Memory B cell (primary cell): ENCODE data around the gene VTI1A.
A peak's percentile ranks its signal among the peaks of the same experiment; 100 is the strongest.
"Not testable (repeated sequence)": the region's sequence is repeated elsewhere in the genome, so short reads cannot be mapped to it uniquely, and the experiment has no call there.

Experiments used
- ATAC-seq: fragments of 150-1000 bp; cut with Tn5 transposase; 2 replicates; pipeline ENCODE4 v1.10.0; 2021; ENCODE audit warnings: low read depth, mild to moderate bottlenecking, moderate library complexity
- DNase-seq, 2 donors: peaks; one replicate each; pipeline ENCODE4 v3.0.0; 2022; ENCODE audit warnings: low spot score in 2 of 2
- H3K27ac Mint-ChIP-seq: one replicate; pipeline ENCODE4 v1.8.0; 2022; ENCODE audit warnings: mild to moderate bottlenecking, moderate library complexity, mixed read lengths
- H3K27me3 Mint-ChIP-seq: one replicate; pipeline ENCODE4 v1.8.0; 2022; ENCODE audit warnings: mixed read lengths
- H3K36me3 Mint-ChIP-seq: one replicate; pipeline ENCODE4 v1.8.0; 2022; ENCODE audit warnings: mild to moderate bottlenecking, mixed read lengths
- H3K4me1 Mint-ChIP-seq: one replicate; pipeline ENCODE4 v1.8.0; 2022; ENCODE audit warnings: mixed read lengths
- H3K4me3 Mint-ChIP-seq: one replicate; pipeline ENCODE4 v1.8.0; 2022; ENCODE audit warnings: mild to moderate bottlenecking, moderate library complexity, mixed read lengths
- H3K9me3 Mint-ChIP-seq: one replicate; pipeline ENCODE4 v1.8.0; 2022; ENCODE audit warnings: mixed read lengths

Gene VTI1A

GRCh38 chr10:112433136-112433535 lies 13.9 kb upstream of the VTI1A start:
- Mint-ChIP-seq H3K36me3 (peaks cover 12% of the 10 kb centered on the region), H3K4me3 (no peak overlapping the region), H3K27ac (peak overlapping the region; percentile 9), H3K4me1 (peaks cover 6% of the 10 kb centered on the region), H3K9me3 (no peaks in the 10 kb centered on the region), H3K27me3 (no peaks in the 10 kb centered on the region)
- ATAC-seq (no peak), DNase-seq (no peak)

DNA sequence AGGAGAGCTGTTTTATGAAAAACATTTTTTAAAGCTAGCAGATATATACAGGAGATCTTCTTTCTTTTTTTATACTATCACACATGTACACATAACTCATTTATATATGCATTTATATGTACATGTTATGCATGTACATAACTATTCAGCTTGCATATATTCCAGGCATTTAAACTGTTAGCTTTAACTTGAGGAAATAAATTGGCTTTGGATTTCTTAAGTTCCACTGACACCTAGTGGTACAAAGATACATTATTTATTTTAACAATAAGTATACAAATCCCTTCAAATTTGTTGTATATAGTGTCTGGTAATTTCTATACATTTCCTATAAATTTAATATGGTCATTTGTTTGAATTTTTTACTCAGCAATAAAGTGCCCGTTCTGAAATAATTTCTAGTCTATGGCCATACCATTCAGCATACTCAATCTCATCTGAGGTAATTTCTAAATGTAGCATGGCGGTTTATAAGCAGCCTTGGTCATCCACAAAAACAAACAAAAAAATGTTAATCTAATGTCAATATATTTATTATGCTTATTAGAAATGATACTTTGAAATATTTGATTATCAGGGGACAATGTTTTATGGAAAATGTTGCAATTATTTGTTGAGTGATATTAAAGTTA lies 11.9 kb upstream of the VTI1A start:
- Mint-ChIP-seq H3K27me3 (no peaks in the 10 kb centered on the region), H3K36me3 (peaks cover 11% of the 10 kb centered on the region), H3K4me1 (no peaks in the 10 kb centered on the region), H3K27ac (no peak overlapping the region), H3K9me3 (no peaks in the 10 kb centered on the region), H3K4me3 (no peak overlapping the region)
- ATAC-seq (no peak), DNase-seq (no peak)

GRCh38 chr10:112438356-112438755 lies 8.7 kb upstream of the VTI1A start:
- H3K9me3 Mint-ChIP-seq: no peaks in the 10 kb centered on the region
- no peak for ATAC-seq
- peaks cover 16% of the 10 kb centered on the region for H3K36me3 Mint-ChIP-seq
- H3K27ac Mint-ChIP-seq: no peak overlapping the region
- no peak for DNase-seq
- H3K27me3 Mint-ChIP-seq: no peaks in the 10 kb centered on the region
- no peak overlapping the region for H3K4me3 Mint-ChIP-seq
- H3K4me1 Mint-ChIP-seq: peaks cover 6% of the 10 kb centered on the region

GRCh38 chr10:112441520-112441919 lies 5.5 kb upstream of the VTI1A start:
- Mint-ChIP-seq H3K4me3 (no peak overlapping the region), H3K27ac (no peak overlapping the region)

DNA sequence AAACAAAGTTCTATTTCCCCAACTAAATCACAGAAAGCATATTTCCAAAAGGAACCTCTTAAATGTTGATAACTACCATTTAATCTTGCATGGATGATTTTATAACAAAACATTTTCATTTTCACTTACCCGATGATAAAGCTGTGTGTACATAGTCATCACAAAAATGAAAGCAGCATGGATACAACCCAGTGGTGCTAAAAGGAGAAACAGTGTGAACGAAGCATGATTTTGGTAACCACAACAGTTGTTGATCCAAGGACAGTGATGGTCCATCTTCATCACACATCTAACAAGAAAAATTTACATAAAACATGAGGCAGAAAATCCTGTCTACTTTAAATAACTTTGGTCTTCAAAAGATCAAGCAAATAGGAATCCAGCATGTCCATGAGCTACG lies 5.0 kb upstream of the VTI1A start:
- no peak overlapping the region for H3K4me3 Mint-ChIP-seq
- ATAC-seq (no peak), DNase-seq (no peak)
- H3K4me1 Mint-ChIP-seq: peaks cover 16% of the 10 kb centered on the region
- H3K36me3 Mint-ChIP-seq: peaks cover 8% of the 10 kb centered on the region
- no peaks in the 10 kb centered on the region for H3K27me3 Mint-ChIP-seq
- no peaks in the 10 kb centered on the region for H3K9me3 Mint-ChIP-seq
- H3K27ac Mint-ChIP-seq: peak overlapping the region; percentile 68

More at GRCh38 chr10:112441520-112441919, 5.5 kb upstream of the VTI1A start:
- Mint-ChIP-seq H3K9me3 (no peaks in the 10 kb centered on the region), H3K4me1 (peaks cover 16% of the 10 kb centered on the region), H3K36me3 (peaks cover 8% of the 10 kb centered on the region), H3K27me3 (no peaks in the 10 kb centered on the region)
- DNase-seq: no peak
- ATAC-seq: no peak

DNA sequence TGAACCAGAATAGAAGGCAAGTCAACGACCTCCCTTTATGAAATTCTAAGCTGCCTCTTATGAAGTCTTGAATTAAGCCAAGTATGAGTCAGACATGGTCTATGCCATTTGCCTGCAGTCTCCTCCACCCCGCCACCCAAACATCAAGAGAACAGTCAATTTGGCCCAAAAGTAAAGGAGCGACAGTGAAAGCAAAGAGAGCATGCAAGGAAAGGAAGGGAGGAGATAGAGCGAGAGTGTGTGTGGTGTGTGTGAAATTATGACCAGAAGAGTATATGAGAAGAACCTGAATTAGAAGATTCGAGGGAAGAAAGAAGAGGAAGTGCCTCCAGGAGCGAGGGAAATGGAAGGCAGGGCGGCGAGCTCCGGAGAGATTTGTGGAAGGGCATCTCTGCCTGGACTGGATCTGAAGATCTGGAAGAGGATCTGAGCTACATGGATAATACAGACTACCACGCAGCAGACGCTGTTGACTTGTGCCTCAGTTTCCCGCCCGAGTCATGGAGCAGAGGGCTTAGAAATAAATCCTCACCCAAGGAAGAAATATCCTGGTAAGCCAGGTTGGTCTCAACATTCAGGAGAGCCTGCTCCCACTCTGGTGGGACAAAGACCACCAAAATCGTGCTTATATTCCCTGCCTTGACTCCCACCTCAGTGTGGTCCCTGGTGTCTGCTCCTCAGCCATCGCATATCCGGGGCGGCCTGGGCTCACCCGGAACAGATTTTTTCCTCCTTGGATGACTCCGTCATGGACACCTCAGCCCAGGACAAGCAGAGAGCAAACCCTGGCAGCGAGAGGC lies 760 bp upstream of the VTI1A start:
- peak overlapping the region; percentile 97 for H3K4me3 Mint-ChIP-seq
- peaks cover 28% of the 10 kb centered on the region for H3K4me1 Mint-ChIP-seq
- no peaks in the 10 kb centered on the region for H3K27me3 Mint-ChIP-seq
- peaks cover 5% of the 10 kb centered on the region for H3K36me3 Mint-ChIP-seq
- H3K27ac Mint-ChIP-seq: peak overlapping the region; percentile 98
- no peaks in the 10 kb centered on the region for H3K9me3 Mint-ChIP-seq
- ATAC-seq (no peak), DNase-seq (no peak)

DNA sequence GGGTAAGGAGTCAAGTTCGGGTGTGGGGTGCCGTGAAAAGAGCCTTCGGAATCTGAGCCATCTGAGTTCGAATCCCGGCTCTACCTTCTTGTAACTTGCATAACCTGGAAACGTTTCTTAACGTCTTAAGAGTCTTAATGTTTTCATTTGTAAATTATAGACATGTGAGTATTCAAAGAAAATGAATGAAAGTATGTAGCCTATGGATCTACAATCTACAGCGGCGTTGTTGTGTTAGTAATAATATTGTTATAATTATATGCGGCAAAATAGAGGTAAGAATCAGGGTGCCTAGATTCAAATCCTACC lies 559 bp downstream of the VTI1A start:
- DNase-seq (no peak), ATAC-seq (no peak)
- Mint-ChIP-seq H3K9me3 (no peaks in the 10 kb centered on the region), H3K4me1 (peaks cover 25% of the 10 kb centered on the region), H3K27ac (peak overlapping the region; percentile 98), H3K27me3 (no peaks in the 10 kb centered on the region), H3K36me3 (peaks cover 3% of the 10 kb centered on the region), H3K4me3 (peak overlapping the region; percentile 97)

DNA sequence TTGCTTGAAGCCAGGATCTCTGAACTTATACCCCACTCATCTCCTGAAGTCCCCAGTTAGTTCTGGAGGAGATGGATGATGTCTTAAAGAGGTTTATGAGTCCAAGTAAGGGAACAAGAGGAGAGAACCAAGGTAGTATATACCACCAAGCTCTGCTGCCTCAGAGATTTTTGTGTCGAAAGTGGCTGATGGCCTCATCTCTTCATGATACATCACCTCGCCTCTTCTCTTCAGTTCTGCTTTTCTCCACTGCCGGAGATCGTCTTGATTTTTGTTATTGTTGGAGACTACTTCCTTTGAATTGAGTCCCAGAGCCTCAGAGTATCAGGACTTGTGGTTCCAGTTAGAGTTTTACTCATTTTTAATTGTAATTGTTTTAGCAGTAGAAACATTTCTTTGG lies 1.9 kb downstream of the VTI1A start:
- no peaks in the 10 kb centered on the region for H3K27me3 Mint-ChIP-seq
- no peak for ATAC-seq
- no peaks in the 10 kb centered on the region for H3K9me3 Mint-ChIP-seq
- H3K36me3 Mint-ChIP-seq: peaks cover 2% of the 10 kb centered on the region
- peaks cover 28% of the 10 kb centered on the region for H3K4me1 Mint-ChIP-seq
- H3K27ac Mint-ChIP-seq: peak overlapping the region; percentile 38
- DNase-seq: no peak
- H3K4me3 Mint-ChIP-seq: peak overlapping the region; percentile 27

DNA sequence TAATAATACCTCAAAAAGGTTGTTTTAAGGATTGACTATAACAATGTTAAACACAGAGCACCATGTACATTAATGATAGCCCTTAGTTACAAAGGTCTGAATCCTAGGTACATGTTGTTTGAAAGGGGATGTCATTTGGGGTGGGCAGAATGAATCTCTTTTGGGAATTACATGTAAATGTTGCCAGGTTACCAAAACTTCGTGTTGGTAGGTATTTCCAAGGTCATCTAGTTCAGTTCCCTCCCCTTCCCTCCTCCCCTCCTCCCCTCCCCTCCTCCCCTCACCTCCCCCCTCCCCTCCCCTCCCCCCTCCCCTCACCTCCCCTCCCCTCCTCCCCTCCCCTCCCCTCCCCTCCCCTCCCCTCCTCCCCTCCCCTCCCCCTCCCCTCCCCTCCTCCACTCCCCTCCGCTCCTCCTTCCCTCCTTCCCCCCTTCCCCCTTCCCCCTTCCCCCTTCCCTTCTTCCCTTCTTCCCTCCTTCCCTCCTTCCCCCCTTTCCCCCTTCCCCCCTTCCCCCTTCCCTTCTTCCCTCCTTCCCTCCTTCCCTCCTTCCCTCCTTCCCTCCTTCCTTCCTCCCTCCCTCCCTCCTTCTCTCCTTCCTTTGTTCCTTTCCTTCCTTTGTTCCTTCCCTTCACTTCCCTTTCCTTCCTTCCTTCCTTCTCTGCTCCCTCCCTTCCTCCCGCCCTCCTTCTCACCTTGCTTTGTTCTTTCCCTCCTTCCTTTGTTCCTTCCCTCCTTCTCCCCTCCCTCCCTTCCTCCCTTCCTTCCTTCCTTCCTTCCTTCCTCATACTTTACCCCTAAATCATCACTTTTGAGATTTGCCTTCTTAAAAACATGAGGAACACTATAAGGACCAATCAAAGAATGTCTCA lies 8.1 kb downstream of the VTI1A start:
- DNase-seq: no peak
- Mint-ChIP-seq H3K4me1 (peaks cover 15% of the 10 kb centered on the region), H3K27ac (no peak overlapping the region), H3K27me3 (no peaks in the 10 kb centered on the region), H3K4me3 (no peak overlapping the region), H3K9me3 (no peaks in the 10 kb centered on the region), H3K36me3 (peaks cover 2% of the 10 kb centered on the region)
- ATAC-seq: no peak

GRCh38 chr10:112456533-112456932 lies 9.5 kb downstream of the VTI1A start:
- DNase-seq: no peak
- peak; percentile 49 for ATAC-seq
- Mint-ChIP-seq H3K4me1 (peaks cover 12% of the 10 kb centered on the region), H3K4me3 (no peak overlapping the region), H3K27ac (no peak overlapping the region), H3K27me3 (no peaks in the 10 kb centered on the region), H3K9me3 (no peaks in the 10 kb centered on the region), H3K36me3 (no peaks in the 10 kb centered on the region)

GRCh38 chr10:112460366-112460765 lies 13.4 kb downstream of the VTI1A start:
- DNase-seq: no peak
- Mint-ChIP-seq H3K27ac (no peak overlapping the region), H3K4me1 (peaks cover 8% of the 10 kb centered on the region)

DNA sequence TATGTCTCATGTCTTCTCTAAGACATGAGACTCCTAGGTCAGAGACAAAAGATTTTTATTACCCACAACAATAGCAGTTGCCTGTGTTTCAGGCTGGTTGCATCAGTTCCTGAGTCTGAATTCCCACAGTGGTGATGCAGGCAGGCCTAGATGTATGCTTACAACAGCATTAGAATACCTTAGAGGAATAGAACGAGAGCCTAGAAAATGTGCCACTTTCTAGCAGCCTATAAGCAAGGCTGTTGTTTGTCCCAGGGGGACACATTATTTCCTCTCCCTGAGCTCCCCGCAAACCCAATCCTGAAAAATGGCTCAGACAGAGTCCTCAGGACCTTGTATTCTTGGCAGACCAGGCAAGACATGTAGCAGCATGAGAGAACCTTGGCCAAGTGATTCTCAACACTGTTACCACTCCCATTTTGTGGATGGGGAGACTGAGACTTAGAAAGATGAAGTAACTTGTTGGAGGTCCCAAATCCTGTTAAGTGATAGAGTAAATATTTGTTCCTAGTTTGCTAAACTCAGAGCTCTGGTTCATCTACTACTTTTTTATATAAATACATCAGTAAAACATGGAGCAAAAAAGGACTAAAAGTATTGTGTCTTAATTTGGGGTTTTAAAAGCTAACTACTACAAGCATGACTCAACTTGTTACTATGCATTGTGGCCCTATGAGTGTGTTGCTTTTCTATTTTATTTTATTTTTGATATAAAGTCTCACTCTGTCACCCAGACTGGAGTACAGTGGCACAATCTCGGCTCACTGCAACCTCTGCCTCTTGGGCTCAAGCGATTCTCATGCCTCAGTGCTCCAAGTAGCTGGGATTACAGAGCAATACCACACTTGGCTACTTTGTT lies 14.2 kb downstream of the VTI1A start:
- H3K27ac Mint-ChIP-seq: no peak overlapping the region
- no peaks in the 10 kb centered on the region for H3K9me3 Mint-ChIP-seq
- H3K4me1 Mint-ChIP-seq: peaks cover 7% of the 10 kb centered on the region
- ATAC-seq (no peak), DNase-seq (no peak)
- H3K36me3 Mint-ChIP-seq: peaks cover 9% of the 10 kb centered on the region
- no peak overlapping the region for H3K4me3 Mint-ChIP-seq
- H3K27me3 Mint-ChIP-seq: no peaks in the 10 kb centered on the region

More at GRCh38 chr10:112460366-112460765, 13.4 kb downstream of the VTI1A start:
- no peak overlapping the region for H3K4me3 Mint-ChIP-seq
- no peak for ATAC-seq
- H3K27me3 Mint-ChIP-seq: no peaks in the 10 kb centered on the region
- H3K36me3 Mint-ChIP-seq: peaks cover 7% of the 10 kb centered on the region
- no peaks in the 10 kb centered on the region for H3K9me3 Mint-ChIP-seq

DNA sequence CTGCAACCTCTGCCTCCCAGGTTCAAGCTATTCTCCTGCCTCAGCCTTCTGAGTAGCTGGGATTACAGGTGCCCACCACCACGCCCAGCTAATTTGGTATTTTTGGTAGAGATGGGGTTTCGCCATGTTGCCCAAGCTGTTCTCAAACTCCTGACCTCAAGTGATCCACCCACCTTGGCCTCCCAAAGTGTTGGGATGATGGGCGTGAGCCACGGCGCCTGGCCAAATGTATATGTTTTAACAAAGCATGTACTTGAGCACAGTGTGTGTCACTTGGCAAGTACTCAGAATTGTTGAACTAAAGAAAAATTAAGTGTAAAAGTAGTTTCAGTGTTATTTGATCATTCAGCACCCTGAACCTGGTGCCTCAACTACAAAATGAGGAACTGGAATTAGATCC lies 17.1 kb downstream of the VTI1A start:
- H3K9me3 Mint-ChIP-seq, H3K4me3 Mint-ChIP-seq, H3K27me3 Mint-ChIP-seq, DNase-seq, ATAC-seq, H3K4me1 Mint-ChIP-seq, H3K27ac Mint-ChIP-seq: not testable (repeated sequence)
- H3K36me3 Mint-ChIP-seq: peaks cover 14% of the 10 kb centered on the region
